SK-N-SH (cell line): ENCODE measurements around the gene LTK. TPM values are rescaled to one million over a fixed set of nuclear protein-coding genes. Genes with fewer than 3 reads are reported as not detected.

ENCODE experiments used
- polyA plus RNA-seq, 3 experiments: library from polyadenylated mRNA; depleted of rRNA; stranded (reverse); fragments of >200 nt; gene quantifications; 2 replicates each; pipeline ENCODE4 v1.2.3, GENCODE V29; 2012

The LTK gene
- polyA plus RNA-seq, 1 of the 3 experiments (the other 2 are of a cell fraction), result 0.07 TPM

Other genes with a start within 250 kb of the LTK start
- 7.2 and 8.4 TPM in 2 replicates for gene OIP5, start 181.2 kb downstream of the LTK start, polyA plus RNA-seq (2012; rRNA removed)
- 41.1 and 43.5 TPM in 2 replicates for gene NUSAP1, start 180.9 kb downstream of the LTK start, polyA plus RNA-seq (2012; rRNA removed)
- 14.9 and 17.9 TPM in 2 replicates for gene NDUFAF1, start 111.3 kb downstream of the LTK start, polyA plus RNA-seq (2012; rRNA removed)
- 27.8 and 32.4 TPM in 2 replicates for gene RTF1, start 96.7 kb downstream of the LTK start, polyA plus RNA-seq (2012; rRNA removed)
- gene ITPKA, start 20.0 kb downstream of the LTK start, polyA plus RNA-seq (2012; rRNA removed), result 1.0 and 2.2 TPM in 2 replicates
- gene RPAP1, start 30.4 kb upstream of the LTK start, polyA plus RNA-seq (2012; rRNA removed), result 18.0 and 20.2 TPM in 2 replicates
- 8.7 and 10.3 TPM in 2 replicates for gene TYRO3, start 45.4 kb upstream of the LTK start, polyA plus RNA-seq (2012; rRNA removed)
- gene MGA, start 146.6 kb upstream of the LTK start, polyA plus RNA-seq (2012; rRNA removed), result 2.3 and 2.9 TPM in 2 replicates